Hepatocyte (in vitro differentiated cells): Measurements from ENCODE around the gene NAPEPLD.

Experiments
- CTCF ChIP-seq: fragments of 200-600 bp; sonication (generic); IDR thresholded peaks from 2 replicates; pipeline ENCODE4 v1.5.1; 2016; ENCODE audit warnings: antibody characterized with exemption, mild to moderate bottlenecking; ENCODE audit not compliant: poor library complexity
- EZH2 ChIP-seq: fragments of 200-600 bp; sonication (generic); IDR thresholded peaks from 2 replicates; pipeline ENCODE4 v1.6.1; 2016; ENCODE audit warnings: antibody characterized with exemption, mild to moderate bottlenecking, borderline replicate concordance
- EZH2phosphoT487 ChIP-seq: fragments of 200-600 bp; sonication (generic); IDR thresholded peaks from one replicate; pipeline ENCODE4 v1.6.1; 2018; ENCODE audit warnings: antibody characterized with exemption, mild to moderate bottlenecking, low read depth, moderate library complexity; ENCODE audit not compliant: unreplicated experiment, severe bottlenecking

GRCh38 chr7:103142494-103142893 lies 6.4 kb downstream of the NAPEPLD start:
- no peak for TF ChIP-seq CTCF
- TF ChIP-seq EZH2, result no peak
- TF ChIP-seq EZH2phosphoT487, result no peak
